Body of pancreas (tissue), 4 donors: ENCODE data around the gene KCNJ10.

Experiments used
- POLR2A ChIP-seq, 3 donors: fragments of 450-650 bp; IDR thresholded peaks; one replicate each; pipeline ENCODE4 v1.6.1; 2016; ENCODE audit warnings: antibody characterized with exemption in 3 of 3, mild to moderate bottlenecking in 2 of 3
- TF ChIP-seq, protein P1 (sequence below), 7 experiments: fragments of 450-650 bp in 4 of 7; fragments of 200-600 bp in 3 of 7; sonication (generic) in 3 of 7; IDR thresholded peaks; one replicate each; pipeline ENCODE4 v1.5.1; 2016 to 2019; ENCODE audit warnings: antibody characterized with exemption in 7 of 7

DNA sequence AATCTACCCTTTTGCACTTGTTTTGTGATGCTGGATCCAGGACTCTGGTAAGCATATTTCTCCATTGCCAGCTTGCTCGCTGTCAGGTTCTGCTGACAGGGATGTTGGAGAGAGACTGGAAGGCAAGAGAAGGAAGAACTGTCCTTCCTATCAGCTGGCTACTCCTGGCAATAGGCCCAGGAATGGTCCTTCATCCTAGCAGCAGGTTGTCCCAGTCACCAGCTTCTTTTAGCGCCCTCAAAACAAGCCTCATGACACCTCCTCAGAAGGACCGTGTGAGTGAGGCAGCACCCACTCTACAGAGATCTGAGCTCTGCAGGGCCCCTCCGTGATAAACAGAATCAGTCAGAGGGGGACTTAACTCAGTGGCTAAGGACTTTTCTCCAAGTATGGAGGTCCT is 82.8 kb downstream of the KCNJ10 start:
- TF ChIP-seq, protein P1, sequence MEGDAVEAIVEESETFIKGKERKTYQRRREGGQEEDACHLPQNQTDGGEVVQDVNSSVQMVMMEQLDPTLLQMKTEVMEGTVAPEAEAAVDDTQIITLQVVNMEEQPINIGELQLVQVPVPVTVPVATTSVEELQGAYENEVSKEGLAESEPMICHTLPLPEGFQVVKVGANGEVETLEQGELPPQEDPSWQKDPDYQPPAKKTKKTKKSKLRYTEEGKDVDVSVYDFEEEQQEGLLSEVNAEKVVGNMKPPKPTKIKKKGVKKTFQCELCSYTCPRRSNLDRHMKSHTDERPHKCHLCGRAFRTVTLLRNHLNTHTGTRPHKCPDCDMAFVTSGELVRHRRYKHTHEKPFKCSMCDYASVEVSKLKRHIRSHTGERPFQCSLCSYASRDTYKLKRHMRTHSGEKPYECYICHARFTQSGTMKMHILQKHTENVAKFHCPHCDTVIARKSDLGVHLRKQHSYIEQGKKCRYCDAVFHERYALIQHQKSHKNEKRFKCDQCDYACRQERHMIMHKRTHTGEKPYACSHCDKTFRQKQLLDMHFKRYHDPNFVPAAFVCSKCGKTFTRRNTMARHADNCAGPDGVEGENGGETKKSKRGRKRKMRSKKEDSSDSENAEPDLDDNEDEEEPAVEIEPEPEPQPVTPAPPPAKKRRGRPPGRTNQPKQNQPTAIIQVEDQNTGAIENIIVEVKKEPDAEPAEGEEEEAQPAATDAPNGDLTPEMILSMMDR (IDR thresholded peaks at IDR 0.05): no peak
- TF ChIP-seq POLR2A (IDR thresholded peaks at IDR 0.05): no peak
